ENCODE results near the gene TLR3. TPM values are rescaled to one million over a fixed set of nuclear protein-coding genes. Genes with fewer than 3 reads are reported as not detected.

TLR3 gene
- total RNA-seq, 6 experiments from 2014 or later = 6.8 to 14.9 (median 9.2) TPM

- Histone ChIP-seq H3K27ac (no peak overlapping the region), H3K4me1 (no peaks in the 10 kb centered on the region), H3K36me3 (no peaks in the 10 kb centered on the region), H3K9me3 (no peaks in the 10 kb centered on the region), H3K4me3 (no peak overlapping the region), H3K27me3 (no peaks in the 10 kb centered on the region)
- DNase-seq (no peak), ATAC-seq (no peak)
- intact Hi-C loops (cut with DNase I) = no loop called here
- WGBS (ENCODE audit: insufficient coverage, low coverage, low lambda C conversion rate, missing lambda C conversion rate) = 67% methylated on average over 9 of the region's 11 CpGs
- no peak for TF ChIP-seq POLR2A (IDR thresholded peaks at IDR 0.05)
- TF ChIP-seq CTCF (IDR thresholded peaks at IDR 0.05) = no peak
Measured at GRCh38 chr4:186051096-186051495, 17.9 kb upstream of the TLR3 start.

- DNase-seq (no peak), ATAC-seq (peak in 1 of 4 donors; percentile 27)
- Histone ChIP-seq H3K4me3 (no peak overlapping the region), H3K36me3 (no peaks in the 10 kb centered on the region), H3K4me1 (no peaks in the 10 kb centered on the region), H3K9me3 (no peaks in the 10 kb centered on the region), H3K27ac (no peak overlapping the region), H3K27me3 (no peaks in the 10 kb centered on the region)
- 81% methylated on average over 6 of the region's 6 CpGs for WGBS (ENCODE audit: insufficient coverage, low coverage, low lambda C conversion rate, missing lambda C conversion rate)
- intact Hi-C loops (cut with DNase I) = no loop called here
- TF ChIP-seq POLR2A (IDR thresholded peaks at IDR 0.05) (no peak), CTCF (IDR thresholded peaks at IDR 0.05) (no peak)
Measured at GRCh38 chr4:186058253-186058979, 10.5 kb upstream of the TLR3 start.

- no peak overlapping the region for H3K27ac ChIP-seq
- intact Hi-C loops (cut with DNase I) = no loop called here
Measured at GRCh38 chr4:186058980-186059316, 10.0 kb upstream of the TLR3 start.

GRCh38 chr4:186061921-186062320 lies 7.0 kb upstream of the TLR3 start:
- H3K9me3 ChIP-seq = no peaks in the 10 kb centered on the region
- H3K36me3 ChIP-seq = no peaks in the 10 kb centered on the region
- H3K4me3 ChIP-seq = no peak overlapping the region
- TF ChIP-seq POLR2A (IDR thresholded peaks at IDR 0.05) (no peak), CTCF (IDR thresholded peaks at IDR 0.05) (no peak)
- intact Hi-C loops (cut with DNase I) = loop anchor here in 1 of 2 donors (10.0 kb wide), 1 partner anchor 73 kb away; no protein-coding TSS in a partner anchor
- DNase-seq = no peak
- H3K4me1 ChIP-seq = no peaks in the 10 kb centered on the region
- 74% methylated on average over 4 of the region's 4 CpGs for WGBS (ENCODE audit: insufficient coverage, low coverage, low lambda C conversion rate, missing lambda C conversion rate)
- H3K27ac ChIP-seq = no peak overlapping the region
- no peak for ATAC-seq
- no peaks in the 10 kb centered on the region for H3K27me3 ChIP-seq

More at GRCh38 chr4:186058980-186059316, 10.0 kb upstream of the TLR3 start:
- H3K36me3 ChIP-seq = no peaks in the 10 kb centered on the region
- ATAC-seq (no peak), DNase-seq (no peak)
- H3K4me1 ChIP-seq = no peaks in the 10 kb centered on the region
- no peak overlapping the region for H3K4me3 ChIP-seq
- WGBS (ENCODE audit: insufficient coverage, low coverage, low lambda C conversion rate, missing lambda C conversion rate) = 61% methylated on average over 3 of the region's 3 CpGs
- TF ChIP-seq POLR2A (IDR thresholded peaks at IDR 0.05) = no peak
- no peak for TF ChIP-seq CTCF (IDR thresholded peaks at IDR 0.05)
- no peaks in the 10 kb centered on the region for H3K27me3 ChIP-seq
- no peaks in the 10 kb centered on the region for H3K9me3 ChIP-seq
